A673 (cell line): ENCODE measurements around the gene GADD45GIP1. TPM values are rescaled to one million over a fixed set of nuclear protein-coding genes. Genes with fewer than 3 reads are reported as not detected.

Source experiments
- BruUV-seq: library from RNA; stranded (reverse); fragments of 400-500 nt; replicated peaks from 2 replicates; lab custom pipeline; 2021; lab: Mats Ljungman, UMichigan
- CTCF ChIA-PET: fragments of 300-600 bp; sonication (Branson Sonifier 250); formaldehyde crosslinking; loops from one replicate; lab custom pipeline; 2022; ENCODE audit warnings: antibody characterized with exemption; lab: Charles Lee
- POLR2A ChIA-PET: fragments of 300-600 bp; sonication (Branson Sonifier 250); formaldehyde crosslinking; loops from one replicate; lab custom pipeline; 2022; ENCODE audit warnings: antibody characterized with exemption; ENCODE audit not compliant: low non-redundant PET; lab: Charles Lee
- DNase-seq: peaks from one replicate; pipeline ENCODE4 v3.0.0-alpha.2; 2015; ENCODE audit warnings: low spot score
- H3K27ac ChIP-seq: fragments of 200-600 bp; sonication (generic); 2 replicates; pipeline ENCODE4 v1.5.1; 2016; ENCODE audit warnings: mixed run types, low read depth, mild to moderate bottlenecking, mixed read lengths, antibody characterized with exemption, low read length; ENCODE audit not compliant: poor library complexity, severe bottlenecking
- H3K27me3 ChIP-seq: fragments of 200-600 bp; sonication (generic); replicated peaks from 2 replicates; pipeline ENCODE4 v1.6.1; 2017; ENCODE audit warnings: mixed run types, low read depth, mild to moderate bottlenecking, mixed read lengths, antibody characterized with exemption, low read length; ENCODE audit not compliant: insufficient read depth, poor library complexity
- H3K36me3 ChIP-seq: fragments of 200-600 bp; sonication (generic); 2 replicates; pipeline ENCODE4 v1.6.1; 2016; ENCODE audit warnings: mixed run types, mild to moderate bottlenecking, mixed read lengths, antibody characterized with exemption, low read length; ENCODE audit not compliant: insufficient read depth, poor library complexity, severe bottlenecking
- H3K4me1 ChIP-seq: fragments of 200-600 bp; sonication (generic); 2 replicates; pipeline ENCODE4 v1.6.1; 2017; ENCODE audit warnings: mixed run types, mild to moderate bottlenecking, mixed read lengths, antibody characterized with exemption, low read length; ENCODE audit not compliant: insufficient read depth, poor library complexity, severe bottlenecking
- H3K4me3 ChIP-seq: fragments of 200-600 bp; sonication (generic); 2 replicates; pipeline ENCODE4 v1.5.1; 2016; ENCODE audit warnings: low read depth, mixed run types, mild to moderate bottlenecking, mixed read lengths, low read length; ENCODE audit not compliant: poor library complexity, severe bottlenecking
- H3K9me3 ChIP-seq: fragments of 200-600 bp; sonication (generic); 2 replicates; pipeline ENCODE4 v1.6.1; 2016; ENCODE audit warnings: mixed run types, low read depth, mild to moderate bottlenecking, mixed read lengths, antibody characterized with exemption, low read length; ENCODE audit not compliant: poor library complexity, severe bottlenecking
- EZH2 ChIP-seq: fragments of 200-600 bp; sonication (generic); IDR thresholded peaks from 2 replicates; pipeline ENCODE4 v1.6.1; 2017; ENCODE audit warnings: borderline replicate concordance, low read depth, mild to moderate bottlenecking, mixed read lengths, antibody characterized with exemption, low read length; ENCODE audit not compliant: poor library complexity, severe bottlenecking
- intact Hi-C: fragments of 100-400 bp; cut with micrococcal nuclease; formaldehyde crosslinking; loops from one replicate; pipeline ENCODE4 v1.10.0; 2022; ENCODE audit not compliant: unreplicated experiment
- total RNA-seq: library from RNA; stranded (reverse); gene quantifications from 2 replicates; pipeline ENCODE4 v1.2.3, GENCODE V29; 2021
- TF ChIP-seq, protein P1 (sequence below): fragments of 300-800, 200-600 bp; sonication (generic); conservative IDR thresholded peaks from 2 replicates; pipeline ENCODE4 v1.5.1; 2017; ENCODE audit warnings: low read depth, mild to moderate bottlenecking, antibody characterized with exemption, low read length, moderate library complexity, mixed read lengths

Gene GADD45GIP1
- total RNA-seq, 1 experiment from 2014 or later = 67.5 TPM

DNA sequence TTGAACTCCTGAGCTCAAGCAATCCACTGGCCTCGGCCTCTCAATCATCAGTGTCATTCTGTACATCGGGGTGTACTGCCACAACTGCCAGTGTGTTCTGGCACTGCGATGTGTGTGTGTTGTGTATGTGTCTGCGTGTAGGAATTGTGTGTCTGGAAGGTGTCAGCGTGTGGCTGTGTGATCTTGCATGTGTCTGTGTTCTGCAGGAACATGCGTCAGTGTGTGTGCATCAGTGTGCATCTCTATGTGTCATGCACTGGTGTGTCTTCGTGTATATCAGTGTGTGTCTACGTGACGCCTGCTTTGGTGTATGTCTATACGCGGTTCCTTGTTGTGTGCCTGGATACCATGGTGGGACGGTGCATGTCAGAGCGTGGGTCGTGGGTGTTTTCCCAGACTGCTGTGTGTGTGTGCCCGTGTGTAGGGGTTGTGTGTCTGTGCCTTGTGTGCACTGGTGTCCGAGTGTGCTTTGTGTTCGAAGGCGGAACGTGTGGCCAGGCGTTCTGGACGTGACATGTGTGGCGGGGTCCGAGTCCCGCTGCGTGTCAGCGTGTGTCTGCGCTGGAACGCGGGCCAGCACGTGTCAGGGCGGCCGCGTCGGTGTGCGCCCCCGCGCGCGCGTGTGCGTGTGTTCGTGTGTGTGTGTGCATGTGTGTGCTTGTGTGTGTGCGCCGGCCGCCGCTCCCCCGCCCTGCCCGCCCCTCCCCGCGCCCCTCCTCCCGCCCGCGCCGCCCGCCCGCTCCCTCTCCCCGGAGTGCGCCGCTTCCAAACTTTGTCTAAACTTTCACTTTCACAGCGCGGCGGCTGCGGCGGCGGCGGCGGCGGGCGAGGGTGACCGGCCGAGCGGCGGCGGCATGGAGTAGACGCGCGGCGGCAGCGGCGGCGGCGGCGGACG, 37.9 kb upstream of the GADD45GIP1 start, which contains the start of gene NFIX:
Gene NFIX (plus strand): TSS at position 775 of the 895 bp plus-strand sequence. CDS start 363 bp downstream, outside the sequence.
- intact Hi-C loops = no loop called here
- no peaks in the 10 kb centered on the region for H3K9me3 ChIP-seq
- no peaks in the 10 kb centered on the region for H3K27me3 ChIP-seq
- H3K27ac ChIP-seq = peak within 1 kb of the TSS; percentile 86
- no peaks in the 10 kb centered on the region for H3K36me3 ChIP-seq
- peak within 1 kb of the TSS; percentile 79 for H3K4me3 ChIP-seq
- POLR2A ChIA-PET = no interaction called here
- BruUV-seq = no TSS peak
- peak; percentile 76 for DNase-seq
- CTCF ChIA-PET = interaction anchor here (0.6 to 1.1 kb wide), 2 partner anchors 66 to 1926 kb away, joined by 4 to 5 read pairs; no protein-coding TSS in a partner anchor
- TF ChIP-seq EZH2 = no peak
- TF ChIP-seq, protein P1, sequence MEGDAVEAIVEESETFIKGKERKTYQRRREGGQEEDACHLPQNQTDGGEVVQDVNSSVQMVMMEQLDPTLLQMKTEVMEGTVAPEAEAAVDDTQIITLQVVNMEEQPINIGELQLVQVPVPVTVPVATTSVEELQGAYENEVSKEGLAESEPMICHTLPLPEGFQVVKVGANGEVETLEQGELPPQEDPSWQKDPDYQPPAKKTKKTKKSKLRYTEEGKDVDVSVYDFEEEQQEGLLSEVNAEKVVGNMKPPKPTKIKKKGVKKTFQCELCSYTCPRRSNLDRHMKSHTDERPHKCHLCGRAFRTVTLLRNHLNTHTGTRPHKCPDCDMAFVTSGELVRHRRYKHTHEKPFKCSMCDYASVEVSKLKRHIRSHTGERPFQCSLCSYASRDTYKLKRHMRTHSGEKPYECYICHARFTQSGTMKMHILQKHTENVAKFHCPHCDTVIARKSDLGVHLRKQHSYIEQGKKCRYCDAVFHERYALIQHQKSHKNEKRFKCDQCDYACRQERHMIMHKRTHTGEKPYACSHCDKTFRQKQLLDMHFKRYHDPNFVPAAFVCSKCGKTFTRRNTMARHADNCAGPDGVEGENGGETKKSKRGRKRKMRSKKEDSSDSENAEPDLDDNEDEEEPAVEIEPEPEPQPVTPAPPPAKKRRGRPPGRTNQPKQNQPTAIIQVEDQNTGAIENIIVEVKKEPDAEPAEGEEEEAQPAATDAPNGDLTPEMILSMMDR = no peak
- peaks cover 4% of the 10 kb centered on the region for H3K4me1 ChIP-seq

DNA sequence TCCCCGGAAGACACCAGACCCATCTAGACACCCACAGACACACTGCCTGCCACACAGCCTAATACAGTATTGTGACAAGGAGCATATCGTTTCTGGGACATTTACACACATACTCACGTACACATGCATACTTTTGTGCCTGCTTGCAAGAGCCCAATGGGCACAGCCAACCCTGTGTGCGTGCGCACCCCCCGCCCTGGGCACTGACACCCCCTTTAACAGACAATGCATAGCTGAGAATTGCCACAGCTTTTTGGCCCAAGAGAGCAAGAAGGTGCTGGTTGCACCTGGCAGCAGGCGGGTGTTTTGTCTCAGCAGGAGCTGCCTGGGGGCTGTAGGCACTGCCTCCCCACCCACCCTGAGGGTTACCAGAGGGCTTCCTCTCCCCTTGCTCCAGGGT, 36.5 kb upstream of the GADD45GIP1 start:
- no peak for DNase-seq
- CTCF ChIA-PET = interaction anchor here (0.6 kb wide), 1 partner anchor 100 kb away, joined by 4 read pairs; no protein-coding TSS in a partner anchor
- intact Hi-C loops = no loop called here
- Histone ChIP-seq H3K4me1 (peaks cover 4% of the 10 kb centered on the region), H3K27ac (no peak overlapping the region), H3K36me3 (no peaks in the 10 kb centered on the region), H3K27me3 (no peaks in the 10 kb centered on the region), H3K4me3 (no peak overlapping the region), H3K9me3 (no peaks in the 10 kb centered on the region)
- no peak for TF ChIP-seq EZH2
- TF ChIP-seq, protein P1 = no peak
- POLR2A ChIA-PET = no interaction called here
- BruUV-seq = no TSS peak

DNA sequence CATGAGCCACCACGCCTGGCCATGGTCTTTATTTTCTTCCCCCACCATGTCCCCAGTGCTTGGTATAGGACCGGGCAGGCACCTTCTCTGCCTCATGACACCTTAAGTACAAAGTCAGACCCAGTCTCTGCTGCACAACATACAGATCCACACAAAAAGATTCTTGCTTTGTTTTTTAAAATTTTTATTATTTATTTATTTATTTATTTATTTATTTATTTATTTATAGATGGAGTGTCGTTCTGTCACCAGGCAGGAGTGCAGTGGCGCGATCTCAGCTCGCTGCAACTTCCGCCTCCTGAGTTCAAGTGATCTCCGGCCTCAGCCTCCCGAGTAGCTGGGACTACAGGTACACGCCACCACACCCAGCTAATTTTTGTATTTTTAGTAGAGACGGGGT, 35.7 kb upstream of the GADD45GIP1 start:
- CTCF ChIA-PET = no interaction called here
- POLR2A ChIA-PET = interaction anchor here (0.8 kb wide), 1 partner anchor 114 kb away, joined by 24 read pairs; no protein-coding TSS in a partner anchor
- DNase-seq = no peak
- Histone ChIP-seq H3K4me1 (peaks cover 4% of the 10 kb centered on the region), H3K36me3 (no peaks in the 10 kb centered on the region), H3K4me3 (no peak overlapping the region), H3K27me3 (no peaks in the 10 kb centered on the region), H3K9me3 (no peaks in the 10 kb centered on the region), H3K27ac (no peak overlapping the region)
- TF ChIP-seq, protein P1 = no peak
- no peak for TF ChIP-seq EZH2
- BruUV-seq = no TSS peak
- intact Hi-C loops = no loop called here
